GM21576 (cell line): ENCODE results near the gene EFHD2.
"Not testable (repeated sequence)": the region's sequence is repeated elsewhere in the genome, so short reads cannot be mapped to it uniquely, and the experiment has no call there.

Experiments
- ATAC-seq: cut with Tn5 transposase; IDR thresholded peaks from one replicate; pipeline ENCODE4 v1.9.1; 2021; ENCODE audit warnings: mild to moderate bottlenecking, moderate library complexity; ENCODE audit not compliant: unreplicated experiment

The EFHD2 gene

DNA sequence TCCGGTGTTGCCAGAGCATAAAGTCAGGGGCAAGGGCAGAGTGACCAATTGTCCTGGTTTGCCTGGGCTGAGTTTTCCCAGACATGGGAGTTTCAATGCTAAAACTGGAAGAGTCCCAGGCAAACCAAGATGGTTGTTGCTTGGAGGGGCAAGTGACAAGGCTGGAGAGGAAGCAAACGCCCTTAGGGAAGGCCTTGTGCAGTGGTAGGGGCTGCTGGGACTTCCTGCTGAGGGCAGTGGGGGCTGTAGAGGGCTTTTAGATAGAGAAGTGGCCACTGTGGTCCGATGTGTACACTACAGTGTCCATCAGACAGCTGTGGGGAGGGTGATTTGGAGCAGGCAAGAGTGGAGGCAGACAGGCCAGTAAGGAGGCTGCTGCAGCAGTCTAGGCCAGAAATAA is 39.9 kb downstream of the EFHD2 start:
- ATAC-seq = no peak

DNA sequence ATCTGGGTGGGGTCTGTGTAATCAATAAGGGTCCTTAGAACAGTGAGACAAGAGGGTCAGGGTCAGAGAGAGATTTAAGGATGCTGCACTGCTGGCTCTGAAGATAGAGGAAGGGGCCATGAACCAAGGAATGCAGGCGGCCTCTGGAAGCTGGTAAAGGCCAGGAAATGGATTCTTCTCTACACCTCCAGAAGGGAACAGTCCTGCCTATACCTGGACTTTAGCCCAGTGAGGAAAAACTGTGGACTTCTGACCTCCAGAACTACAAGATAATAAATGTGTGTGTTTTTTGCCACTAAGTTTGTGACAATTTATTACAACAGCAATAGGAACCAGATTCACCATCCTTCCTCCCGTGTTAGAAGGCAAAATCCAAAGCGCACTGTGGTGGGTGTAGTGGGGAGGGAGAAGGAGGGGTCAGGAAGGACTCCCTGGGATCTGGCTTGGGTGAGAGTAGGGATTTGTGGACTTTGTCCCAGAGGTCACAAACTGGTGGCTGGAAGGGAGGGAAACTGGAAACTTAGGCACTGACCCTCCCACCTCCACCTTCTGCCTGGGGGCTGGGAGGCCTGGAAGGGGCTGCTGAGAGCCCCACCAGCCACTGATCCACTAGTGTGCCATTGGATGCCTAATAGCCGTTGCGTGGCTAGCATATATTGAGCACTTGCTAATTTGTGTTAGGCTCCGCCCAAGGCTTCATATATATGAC is 41.5 kb downstream of the EFHD2 start:
- ATAC-seq = no peak

DNA sequence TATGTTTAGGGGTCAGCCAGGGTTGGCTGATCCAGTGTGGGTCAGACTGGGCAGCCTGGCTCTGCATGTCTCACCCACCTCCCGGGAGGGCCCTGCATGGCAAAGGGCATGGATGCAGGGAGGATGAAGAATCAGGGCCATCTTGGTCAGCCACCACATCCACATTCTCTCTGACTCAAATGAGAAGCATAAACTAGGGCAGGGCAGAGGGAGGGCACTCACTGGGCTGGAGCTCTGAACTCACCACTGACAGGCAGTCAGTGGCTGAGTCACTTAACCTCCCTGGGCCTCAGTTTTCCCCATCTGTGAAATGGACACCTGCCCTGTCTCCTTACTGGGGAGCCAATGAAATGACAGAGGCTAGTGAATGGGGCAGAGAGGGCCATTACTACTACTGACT is 42.5 kb downstream of the EFHD2 start:
- ATAC-seq = no peak

DNA sequence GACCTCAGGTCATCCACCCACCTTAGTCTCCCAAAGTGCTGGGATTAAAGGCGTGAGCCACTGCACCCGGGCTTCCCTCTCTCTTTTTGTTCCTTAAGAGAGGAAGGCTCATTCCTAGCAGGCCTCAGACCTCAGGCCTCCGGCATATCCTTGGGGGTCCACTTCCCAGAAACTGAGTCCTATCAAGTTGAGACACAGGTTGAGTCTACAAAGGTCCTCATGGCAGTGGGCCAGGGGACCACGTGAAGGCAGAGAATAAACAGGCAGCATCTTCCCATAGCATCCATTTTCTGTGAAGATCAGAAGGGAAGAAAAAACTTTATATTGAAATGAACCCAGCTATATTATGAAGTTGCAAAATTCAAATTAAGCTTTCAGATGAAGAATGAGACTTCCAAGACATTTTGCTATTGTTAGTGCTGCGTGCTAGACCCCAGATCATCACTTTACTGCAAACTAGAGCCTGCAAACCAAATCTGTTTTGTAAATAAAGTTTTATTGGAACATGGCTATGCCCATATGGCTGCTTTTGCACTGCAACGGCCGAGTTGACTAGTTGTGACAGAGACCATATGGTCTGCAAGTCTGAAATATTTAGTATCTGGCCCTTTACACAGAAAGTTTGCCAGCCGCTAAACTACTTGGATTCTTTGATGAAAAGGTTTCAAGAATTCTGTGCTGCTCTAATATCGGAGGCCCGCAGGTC is 43.3 kb downstream of the EFHD2 start:
- no peak for ATAC-seq

DNA sequence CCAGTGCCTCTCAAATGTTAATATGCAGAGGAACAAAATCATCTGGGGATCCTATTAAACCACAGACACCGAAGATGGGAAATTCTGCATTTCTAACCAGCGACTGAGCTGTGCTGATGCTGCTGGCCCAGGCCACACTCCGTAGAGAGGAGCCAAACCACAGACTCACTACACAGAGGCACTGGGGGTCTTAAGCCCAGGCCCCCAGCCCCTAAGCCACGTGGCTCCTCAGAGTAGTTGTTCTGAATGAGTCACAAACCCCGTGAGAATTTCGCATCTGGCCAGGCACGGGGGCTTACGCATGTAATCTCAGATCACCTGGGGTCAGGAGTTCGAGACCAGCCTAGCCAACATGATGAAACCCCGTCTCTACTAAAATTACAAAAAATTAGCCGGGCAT is 44.0 kb downstream of the EFHD2 start:
- no peak for ATAC-seq

DNA sequence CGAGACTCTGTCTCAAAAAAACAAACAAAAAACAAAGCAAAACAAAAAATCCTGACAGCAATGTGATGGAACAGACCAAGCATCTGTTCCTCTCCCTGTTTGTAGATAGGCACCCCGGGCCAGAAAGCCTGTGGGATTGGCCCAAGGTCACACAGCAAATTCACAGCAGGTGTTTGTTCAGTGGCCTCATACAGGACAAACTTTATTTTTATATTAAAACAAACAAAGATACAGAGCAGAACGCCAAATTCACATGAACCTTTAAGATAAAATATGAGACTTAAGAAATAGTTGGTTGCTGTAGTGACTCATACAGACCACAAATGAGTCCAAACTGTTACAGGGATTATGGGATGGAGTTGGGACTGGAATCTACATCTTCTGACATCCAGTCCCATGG is 44.6 kb downstream of the EFHD2 start:
- no peak for ATAC-seq

DNA sequence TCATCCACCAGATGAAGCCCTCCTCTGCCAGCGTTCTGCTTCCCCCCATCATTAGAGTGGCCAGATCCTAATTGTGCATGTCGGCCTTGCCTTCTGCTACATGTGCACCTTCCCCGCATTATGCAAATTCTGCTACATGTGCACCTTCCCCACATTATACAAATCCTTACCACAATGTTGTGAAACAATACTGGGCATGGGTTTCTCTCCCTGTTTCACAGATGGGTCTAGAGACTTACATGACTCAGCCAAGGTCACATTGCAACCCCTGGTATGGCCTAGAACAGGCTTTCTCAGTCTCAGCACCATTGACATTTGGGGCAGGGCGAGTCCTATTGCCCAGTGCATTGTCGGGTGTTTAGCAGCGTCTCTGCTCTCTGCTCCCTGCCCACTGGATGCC is 45.8 kb downstream of the EFHD2 start:
- no peak for ATAC-seq

DNA sequence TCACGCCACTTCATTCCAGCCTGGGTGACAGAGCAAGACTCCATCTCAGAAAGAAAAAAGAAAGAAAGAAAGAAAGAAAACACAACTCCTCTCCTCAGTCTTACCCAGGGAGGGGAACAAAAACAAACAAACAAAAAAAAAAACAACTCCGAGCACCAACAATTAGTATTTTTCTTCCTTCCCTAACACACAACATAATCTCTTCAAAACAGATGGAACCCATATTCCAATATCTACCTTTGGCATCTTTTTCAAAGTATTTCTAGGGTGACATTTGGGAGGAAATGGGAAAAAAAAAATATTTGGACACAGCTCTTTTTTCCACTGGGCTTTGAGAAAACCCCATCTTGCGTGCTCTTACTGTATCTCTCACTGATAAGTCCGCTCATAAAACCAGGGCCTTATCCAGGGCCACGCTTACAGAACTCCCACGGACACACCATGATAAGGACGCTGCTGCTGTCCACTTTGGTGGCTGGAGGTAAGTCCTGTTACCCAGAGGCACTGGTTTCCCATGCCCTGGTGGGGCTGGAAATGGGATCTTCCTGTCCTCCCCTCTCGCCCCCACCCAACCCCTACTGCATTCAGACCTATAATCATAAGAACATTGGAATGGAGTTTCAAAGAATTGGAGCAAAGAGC is 46.7 kb downstream of the EFHD2 start, which contains the start of gene CELA2A:
TSS of gene CELA2A (plus strand) at position 420 of the 642 bp plus-strand sequence. CDS start at position 442, 22 bp downstream.
- no peak for ATAC-seq

DNA sequence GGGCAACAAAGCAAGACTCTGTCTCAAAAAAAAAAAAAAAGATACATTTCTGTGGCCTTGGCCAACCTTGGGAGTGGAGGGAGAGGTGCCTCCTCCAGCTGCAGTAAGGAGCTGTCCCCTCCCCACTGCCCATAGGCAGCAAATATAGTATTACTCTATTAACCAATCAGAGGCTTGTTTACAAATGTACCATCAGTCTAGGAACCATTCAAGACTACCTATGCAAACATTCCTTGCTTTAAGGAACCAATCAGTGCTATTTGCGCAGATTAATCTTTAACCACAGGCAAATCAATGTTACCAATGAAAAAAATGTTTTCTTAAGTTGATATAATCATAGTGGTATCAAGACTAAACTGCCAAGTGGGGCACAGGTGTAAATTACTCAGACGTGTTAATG is 47.9 kb downstream of the EFHD2 start:
- no peak for ATAC-seq

DNA sequence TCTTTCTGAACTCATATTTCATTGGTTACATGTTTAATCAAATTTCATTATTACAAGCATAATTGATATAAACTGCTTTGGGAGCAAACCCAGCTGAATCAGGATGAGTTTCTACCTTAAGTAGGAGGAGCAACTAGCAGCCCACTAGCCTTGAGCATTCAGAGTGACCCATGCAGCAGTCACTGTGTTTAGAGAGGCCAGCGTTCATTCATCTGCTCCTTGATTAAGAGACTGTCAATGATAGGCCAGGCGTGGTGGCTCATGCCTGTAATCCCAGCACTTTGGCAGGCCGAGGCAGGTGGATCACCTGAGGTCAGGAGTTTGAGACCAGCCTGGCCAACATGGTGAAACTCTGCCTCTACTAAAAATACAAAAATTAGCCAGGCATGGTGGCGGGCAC is 48.7 kb downstream of the EFHD2 start:
- ATAC-seq = not testable (repeated sequence)

DNA sequence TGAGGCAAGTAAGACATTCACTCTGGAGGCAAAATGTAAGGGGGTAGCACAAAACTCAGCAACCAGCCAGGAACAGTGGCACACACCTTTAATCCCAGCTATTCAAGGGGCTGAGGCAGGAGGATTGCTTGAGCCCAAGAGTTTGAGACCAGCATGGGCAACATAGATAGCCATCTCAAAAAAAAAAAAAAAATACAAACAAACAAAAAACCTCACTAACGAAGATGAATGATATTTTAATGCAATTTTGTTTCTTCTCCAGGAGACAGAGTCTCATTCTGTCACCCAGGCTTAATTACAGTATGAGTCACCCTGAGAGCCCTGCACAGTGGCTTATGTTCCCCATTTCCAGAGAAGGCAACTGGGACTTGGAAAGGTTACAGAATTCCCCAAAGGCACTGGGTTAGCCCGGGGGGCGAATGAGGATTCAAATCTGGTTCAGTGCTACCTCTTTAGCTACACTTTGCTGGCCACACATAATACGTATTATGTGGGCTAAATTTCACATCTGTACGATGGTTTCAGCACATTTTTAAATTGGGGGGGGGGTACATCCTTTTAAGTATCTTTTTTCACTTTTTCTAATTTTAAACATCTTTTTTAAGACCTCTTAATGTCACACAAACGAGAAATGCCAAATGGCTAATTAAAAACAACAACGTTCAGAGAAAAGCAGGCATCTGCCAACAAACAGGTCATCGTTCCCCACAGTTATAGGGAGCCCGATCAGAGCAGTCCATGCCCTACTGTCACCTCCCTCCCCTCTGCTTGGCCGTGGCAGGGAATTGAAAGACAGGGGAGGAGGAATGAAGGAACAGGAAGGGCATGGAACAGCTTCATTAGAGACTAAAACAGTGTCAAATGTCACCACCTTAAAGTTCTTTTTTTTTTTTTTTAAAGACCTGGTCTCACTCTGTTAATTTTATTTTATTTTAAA is 50.4 kb downstream of the EFHD2 start:
- ATAC-seq = no peak

DNA sequence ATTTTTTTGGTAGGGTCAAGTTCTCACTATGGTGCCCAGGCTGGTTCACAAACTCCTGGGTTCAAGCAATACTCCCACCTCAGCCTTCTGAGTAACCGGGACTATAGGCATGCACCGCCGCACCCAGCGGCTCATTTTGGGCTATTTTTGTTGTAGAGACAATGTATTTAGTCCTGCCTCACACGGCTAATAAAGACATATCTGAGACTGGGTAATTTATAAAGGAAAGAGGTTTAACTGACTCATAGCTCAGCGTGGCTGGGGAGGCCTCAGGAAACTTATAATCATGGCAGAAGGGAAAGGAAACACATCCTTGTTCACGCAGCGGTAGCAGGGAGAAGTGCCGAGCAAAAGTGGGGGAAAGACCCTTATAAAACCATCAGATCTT is 51.0 kb downstream of the EFHD2 start:
- ATAC-seq = no peak

DNA sequence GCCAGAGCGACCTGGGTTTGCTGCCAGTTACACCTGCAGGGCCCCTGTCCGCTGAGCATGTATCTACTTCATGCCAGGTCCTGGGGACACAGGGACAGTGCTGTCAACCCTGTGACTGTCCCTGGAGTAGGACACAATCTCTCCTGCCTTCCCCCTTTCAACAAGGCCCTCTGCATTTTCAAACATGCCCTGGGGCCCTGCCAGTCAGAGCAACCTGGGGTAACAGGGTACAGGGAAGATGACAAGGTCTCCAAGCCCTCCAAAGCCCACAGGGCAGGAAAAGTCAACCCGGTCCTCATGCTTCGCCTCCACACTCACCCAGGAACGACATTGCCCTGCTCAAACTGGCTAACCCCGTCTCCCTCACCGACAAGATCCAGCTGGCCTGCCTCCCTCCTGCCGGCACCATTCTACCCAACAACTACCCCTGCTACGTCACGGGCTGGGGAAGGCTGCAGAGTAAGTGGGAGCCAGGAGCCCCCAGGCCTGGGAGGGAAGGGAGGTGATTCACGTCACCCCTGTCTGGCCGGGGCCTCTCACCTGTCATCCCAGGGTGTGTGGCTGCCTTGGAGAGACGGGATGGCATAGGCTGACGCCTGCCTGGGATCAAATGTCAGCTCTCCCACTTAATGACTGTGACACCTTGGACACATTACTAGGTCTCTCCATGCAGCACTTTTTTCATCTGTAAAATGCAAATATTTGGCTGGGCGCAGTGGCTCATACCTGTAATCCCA is 53.5 kb downstream of the EFHD2 start:
- ATAC-seq = not testable (repeated sequence)

DNA sequence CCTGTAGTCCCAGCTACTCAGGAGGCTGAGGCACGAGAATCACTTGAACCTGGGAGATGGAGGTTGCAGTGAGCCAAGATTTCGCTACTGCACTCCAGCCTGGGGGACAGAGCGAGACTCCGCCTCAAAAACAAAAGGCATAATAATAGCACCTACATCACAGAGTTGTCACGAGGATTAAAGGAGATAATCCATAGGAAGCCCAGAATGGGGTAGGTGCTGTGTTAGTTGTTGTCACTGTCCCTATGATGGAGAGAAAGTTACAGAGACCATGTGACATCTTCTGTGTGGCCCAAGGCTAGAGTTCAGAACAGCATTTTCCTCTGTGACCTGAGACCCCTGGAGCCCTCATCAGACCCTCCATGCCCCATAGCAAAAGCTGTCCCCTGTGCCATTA is 54.2 kb downstream of the EFHD2 start:
- ATAC-seq = not testable (repeated sequence)

DNA sequence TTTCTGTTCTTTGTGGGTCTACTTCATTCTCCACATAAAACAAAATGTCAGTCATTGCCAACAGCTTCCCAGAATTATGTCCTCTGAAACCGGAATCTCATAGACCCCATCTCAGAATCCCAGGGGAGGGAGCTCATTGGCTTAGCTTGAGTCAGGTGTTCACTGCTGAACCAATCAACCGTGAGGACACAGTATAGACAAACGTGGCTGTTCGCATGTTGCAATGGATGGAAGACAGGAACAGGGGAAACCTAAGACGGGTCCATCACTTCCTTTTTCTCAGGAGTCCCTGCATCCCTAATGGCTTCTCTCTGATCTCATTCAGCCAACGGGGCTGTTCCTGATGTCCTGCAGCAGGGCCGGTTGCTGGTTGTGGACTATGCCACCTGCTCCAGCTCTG is 56.0 kb downstream of the EFHD2 start:
- ATAC-seq = no peak

DNA sequence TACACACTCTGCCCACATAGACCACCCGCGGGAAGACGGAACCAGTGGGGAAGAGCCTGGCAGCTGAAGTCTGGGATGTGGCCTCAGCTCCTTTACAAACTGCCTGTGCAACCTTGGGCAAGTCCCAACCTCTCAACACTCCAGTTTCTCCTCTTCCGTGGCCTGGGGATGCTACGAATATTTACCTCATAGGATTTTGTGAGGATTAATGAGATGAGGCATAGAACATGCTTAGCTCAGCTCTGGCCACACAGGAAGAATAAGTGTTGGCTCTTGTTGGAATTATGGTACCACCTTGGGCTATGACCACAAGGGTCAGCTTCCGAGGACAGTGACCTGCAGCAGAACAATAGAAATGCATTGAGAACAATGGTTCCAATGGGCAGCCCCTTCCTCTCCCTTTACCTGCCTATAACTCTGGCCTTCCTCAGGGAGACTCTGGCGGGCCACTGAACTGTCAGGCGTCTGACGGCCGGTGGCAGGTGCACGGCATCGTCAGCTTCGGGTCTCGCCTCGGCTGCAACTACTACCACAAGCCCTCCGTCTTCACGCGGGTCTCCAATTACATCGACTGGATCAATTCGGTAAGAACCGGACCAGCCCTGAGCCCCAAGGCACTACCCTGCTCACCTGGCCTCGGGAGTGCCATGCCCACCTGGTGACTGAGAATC is 57.4 kb downstream of the EFHD2 start:
- ATAC-seq = not testable (repeated sequence)

DNA sequence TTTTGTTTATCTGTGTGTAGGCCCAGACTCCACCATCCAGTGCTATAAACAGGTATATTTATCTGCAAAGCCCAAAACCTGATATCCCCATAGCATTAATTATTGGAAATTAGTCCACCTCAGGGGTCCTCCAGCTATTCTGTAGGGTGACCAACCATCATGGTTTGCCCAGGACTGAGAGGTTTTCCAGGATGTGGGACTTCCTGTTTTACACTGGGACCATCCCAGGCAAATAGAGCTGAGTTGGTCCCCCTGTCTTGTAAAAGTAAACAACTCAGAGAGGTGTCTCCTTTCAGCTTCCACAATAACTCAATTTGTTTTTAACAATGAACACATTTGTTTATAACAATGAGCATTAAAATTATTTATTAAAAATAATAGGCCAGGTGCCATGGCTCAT is 58.5 kb downstream of the EFHD2 start:
- no peak for ATAC-seq

DNA sequence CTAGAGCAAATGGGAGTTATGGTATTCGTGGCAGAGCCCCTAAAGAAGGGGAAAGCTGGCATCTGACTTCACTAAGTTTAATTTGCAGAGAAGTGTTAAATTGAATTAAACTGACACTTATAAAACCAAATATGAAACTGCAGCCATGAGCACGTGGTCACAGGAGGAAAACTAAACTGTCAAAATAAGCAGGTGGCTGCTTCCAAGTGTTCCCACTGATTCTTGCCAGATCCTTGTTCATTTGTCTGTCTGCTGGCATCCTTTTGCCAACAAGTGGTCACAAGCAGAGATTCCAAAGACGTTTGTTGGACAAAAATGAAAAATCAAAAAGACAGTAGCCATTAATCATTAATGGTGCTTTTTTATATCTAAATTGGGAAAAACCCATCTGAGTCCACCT is 59.7 kb downstream of the EFHD2 start:
- ATAC-seq = no peak

DNA sequence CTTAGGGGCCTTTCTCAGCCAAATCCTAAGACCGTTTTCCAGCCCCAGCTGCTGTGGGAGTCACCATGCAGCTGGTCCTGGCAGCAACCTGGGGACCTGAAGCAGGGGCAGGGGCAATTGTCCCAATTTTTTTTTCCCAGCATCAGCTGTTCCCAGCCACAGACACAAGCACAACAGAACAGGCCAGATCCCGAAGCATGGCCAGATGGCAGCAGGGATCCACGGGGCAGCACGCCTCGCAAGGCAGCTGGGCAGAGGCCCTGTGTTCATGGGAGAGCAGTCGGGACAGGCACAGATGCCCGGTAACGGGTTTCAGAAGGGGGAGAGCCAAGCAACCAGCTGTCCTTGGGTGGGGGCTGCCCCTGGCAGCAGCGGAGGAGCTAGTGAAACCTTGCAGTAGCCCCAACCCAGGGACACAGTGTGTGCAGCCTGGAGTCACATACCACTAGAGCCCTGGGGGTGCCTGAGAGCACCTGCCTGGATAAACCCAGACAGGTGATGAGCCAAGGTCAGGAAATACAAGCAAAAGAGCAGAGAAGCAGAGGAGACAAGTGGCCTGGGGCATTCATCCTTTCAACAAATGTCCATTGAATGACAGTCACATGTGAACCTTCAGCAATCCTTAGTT is 60.2 kb downstream of the EFHD2 start:
- ATAC-seq = not testable (repeated sequence)
